Mucosa of descending colon (tissue), 3 donors: ENCODE data around the gene SCNN1B. TPM values are rescaled to one million over a fixed set of nuclear protein-coding genes. Genes with fewer than 3 reads are reported as not detected.

Experiments used
- ATAC-seq: fragments of 200-7000 bp; cut with Tn5 transposase; one replicate; pipeline ENCODE4 v1.9.1; 2020; ENCODE audit warnings: mild to moderate bottlenecking, moderate library complexity
- DNase-seq, 3 donors: peaks; one replicate each; pipeline ENCODE4 v3.0.0-alpha.2; 2020
- H3K36me3 ChIP-seq: fragments of 200-600 bp; one replicate; pipeline ENCODE4 v1.8.0; 2021; ENCODE audit warnings: low read depth, mild to moderate bottlenecking
- H3K4me1 ChIP-seq: fragments of 200-600 bp; one replicate; pipeline ENCODE4 v1.8.0; 2021; ENCODE audit warnings: low read depth, mild to moderate bottlenecking
- H3K4me3 ChIP-seq: fragments of 200-600 bp; one replicate; pipeline ENCODE4 v1.8.0; 2021; ENCODE audit warnings: mild to moderate bottlenecking
- H3K9me3 ChIP-seq: fragments of 200-600 bp; one replicate; pipeline ENCODE4 v1.8.0; 2021; ENCODE audit warnings: mild to moderate bottlenecking
- CTCF ChIP-seq: fragments of 200-600 bp; IDR thresholded peaks from one replicate; pipeline ENCODE4 v1.8.0; 2022; ENCODE audit warnings: antibody characterized with exemption, mild to moderate bottlenecking
- intact Hi-C, 2 donors: fragments of 100-400 bp; cut with DNase I in 1 of 2; cut with micrococcal nuclease in 1 of 2; formaldehyde crosslinking; loops; one replicate each; pipeline versions ENCODE4 v1.11.0 to v1.11.1; 2022; cut with DNase I, micrococcal nuclease
- total RNA-seq, 3 donors: library from RNA; stranded (reverse); fragmentation: NEBNext Ultra II Directional in 2 of 3; extraction: Animal tissue kit (Norgen Biotek cat#: 25700) in 2 of 3; gene quantifications; one replicate each; pipeline versions ENCODE4 v1.2.1 to v1.2.4, GENCODE V29; 2021 to 2023
- donor health status: DM: no; HTN: no; CAD: no; lungs with moderate emphysema.
- donor health status: DM: no; HTN: no; CAD: no.
- donor health status: DM: no; HTN: yes; CAD: no.

The SCNN1B gene
- total RNA-seq, 3 donors from 2014 or later: 164 to 452 (median 204) TPM

- no peak for TF ChIP-seq CTCF
- H3K4me3 ChIP-seq: no peak overlapping the region
- intact Hi-C loops: no loop called here
- no peaks in the 10 kb centered on the region for H3K36me3 ChIP-seq
- DNase-seq (no peak), ATAC-seq (no peak)
- H3K4me1 ChIP-seq: peaks cover 29% of the 10 kb centered on the region
- no peaks in the 10 kb centered on the region for H3K9me3 ChIP-seq
Measured at GRCh38 chr16:23257682-23258081, 44.4 kb upstream of the SCNN1B start.

- H3K36me3 ChIP-seq: no peaks in the 10 kb centered on the region
- H3K9me3 ChIP-seq: no peaks in the 10 kb centered on the region
- intact Hi-C loops: no loop called here
- DNase-seq (peak in 2 of 3 donors; percentile 20 to 35), ATAC-seq (peak; percentile 72)
- TF ChIP-seq CTCF: no peak
- no peak overlapping the region for H3K4me3 ChIP-seq
- H3K4me1 ChIP-seq: peaks cover 29% of the 10 kb centered on the region
Measured at GRCh38 chr16:23258919-23259237, 43.2 kb upstream of the SCNN1B start.

- intact Hi-C loops: no loop called here
- no peaks in the 10 kb centered on the region for H3K36me3 ChIP-seq
- no peak for TF ChIP-seq CTCF
- DNase-seq (no peak), ATAC-seq (peak; percentile 78)
- H3K9me3 ChIP-seq: no peaks in the 10 kb centered on the region
- H3K4me1 ChIP-seq: no peaks in the 10 kb centered on the region
- no peak overlapping the region for H3K4me3 ChIP-seq
Measured at GRCh38 chr16:23267647-23268046, 34.5 kb upstream of the SCNN1B start.

GRCh38 chr16:23268561-23268960, 33.5 kb upstream of the SCNN1B start:
- ATAC-seq (no peak), DNase-seq (no peak)
- intact Hi-C loops: no loop called here
- Histone ChIP-seq H3K9me3 (no peaks in the 10 kb centered on the region), H3K36me3 (no peaks in the 10 kb centered on the region), H3K4me1 (no peaks in the 10 kb centered on the region), H3K4me3 (no peak overlapping the region)
- TF ChIP-seq CTCF: no peak

DNA sequence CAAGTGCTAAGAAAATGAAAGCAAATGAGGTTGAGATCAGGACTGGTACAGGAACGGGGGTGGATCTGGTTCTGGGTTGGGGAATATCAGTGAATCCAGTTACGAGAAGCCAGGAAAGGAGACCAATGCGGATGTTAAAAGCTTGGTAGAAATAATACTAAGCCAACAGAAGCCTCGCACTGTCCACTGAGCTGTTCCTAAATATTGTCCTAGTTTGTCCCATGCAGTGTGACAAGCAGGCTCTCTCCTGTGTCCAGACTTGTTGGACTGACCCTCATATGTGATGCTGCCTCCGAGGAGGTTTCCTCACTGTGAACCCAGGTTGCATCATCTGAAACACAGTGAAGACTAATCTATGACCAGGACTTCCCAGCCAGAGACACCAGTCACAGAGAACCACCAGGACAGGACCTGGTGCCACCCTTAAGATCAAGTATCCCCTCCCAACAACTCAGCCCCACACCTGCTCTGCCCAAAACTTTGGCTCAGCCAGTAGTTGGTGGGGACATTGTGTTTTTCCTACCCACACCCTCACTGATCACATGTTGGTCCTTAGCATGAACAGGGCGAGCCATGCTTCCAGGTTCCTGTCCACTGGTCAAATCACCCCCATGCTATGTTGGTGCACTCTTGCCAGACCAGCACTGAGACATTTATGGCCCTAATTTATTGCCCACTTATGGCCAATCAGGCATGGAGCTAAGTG, 32.7 kb upstream of the SCNN1B start:
- Histone ChIP-seq H3K4me3 (no peak overlapping the region), H3K4me1 (no peaks in the 10 kb centered on the region), H3K36me3 (no peaks in the 10 kb centered on the region), H3K9me3 (no peaks in the 10 kb centered on the region)
- TF ChIP-seq CTCF: no peak
- ATAC-seq (peak; percentile 38), DNase-seq (no peak)
- intact Hi-C loops: no loop called here

DNA sequence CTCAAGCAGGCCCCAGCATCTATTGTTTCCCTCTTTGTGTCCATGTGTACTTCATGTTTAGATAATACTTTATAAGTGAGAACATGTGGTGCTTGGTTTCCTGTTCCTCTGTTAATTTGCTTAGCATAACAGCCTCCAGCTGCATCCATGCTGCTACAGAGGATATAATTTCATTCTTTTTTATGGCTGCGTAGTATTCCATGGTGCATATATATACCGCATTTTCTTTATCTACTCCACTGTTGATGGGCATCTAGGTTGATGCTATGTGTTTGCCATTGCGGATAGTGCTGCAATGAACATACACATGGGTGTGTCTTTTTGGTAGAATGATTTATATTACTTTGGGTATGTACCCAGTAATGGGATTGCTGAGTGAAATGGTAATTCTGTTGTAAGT, 31.4 kb upstream of the SCNN1B start:
- Histone ChIP-seq H3K9me3 (no peaks in the 10 kb centered on the region), H3K36me3 (no peaks in the 10 kb centered on the region), H3K4me1 (no peaks in the 10 kb centered on the region), H3K4me3 (no peak overlapping the region)
- DNase-seq (no peak), ATAC-seq (no peak)
- intact Hi-C loops: no loop called here
- TF ChIP-seq CTCF: no peak
